ENCODE results near the gene USP48. TPM values are rescaled to one million over a fixed set of nuclear protein-coding genes. Genes with fewer than 3 reads are reported as not detected.

The USP48 gene
- total RNA-seq, 2 experiments from 2014 or later: 72.1 to 72.4 TPM

DNA sequence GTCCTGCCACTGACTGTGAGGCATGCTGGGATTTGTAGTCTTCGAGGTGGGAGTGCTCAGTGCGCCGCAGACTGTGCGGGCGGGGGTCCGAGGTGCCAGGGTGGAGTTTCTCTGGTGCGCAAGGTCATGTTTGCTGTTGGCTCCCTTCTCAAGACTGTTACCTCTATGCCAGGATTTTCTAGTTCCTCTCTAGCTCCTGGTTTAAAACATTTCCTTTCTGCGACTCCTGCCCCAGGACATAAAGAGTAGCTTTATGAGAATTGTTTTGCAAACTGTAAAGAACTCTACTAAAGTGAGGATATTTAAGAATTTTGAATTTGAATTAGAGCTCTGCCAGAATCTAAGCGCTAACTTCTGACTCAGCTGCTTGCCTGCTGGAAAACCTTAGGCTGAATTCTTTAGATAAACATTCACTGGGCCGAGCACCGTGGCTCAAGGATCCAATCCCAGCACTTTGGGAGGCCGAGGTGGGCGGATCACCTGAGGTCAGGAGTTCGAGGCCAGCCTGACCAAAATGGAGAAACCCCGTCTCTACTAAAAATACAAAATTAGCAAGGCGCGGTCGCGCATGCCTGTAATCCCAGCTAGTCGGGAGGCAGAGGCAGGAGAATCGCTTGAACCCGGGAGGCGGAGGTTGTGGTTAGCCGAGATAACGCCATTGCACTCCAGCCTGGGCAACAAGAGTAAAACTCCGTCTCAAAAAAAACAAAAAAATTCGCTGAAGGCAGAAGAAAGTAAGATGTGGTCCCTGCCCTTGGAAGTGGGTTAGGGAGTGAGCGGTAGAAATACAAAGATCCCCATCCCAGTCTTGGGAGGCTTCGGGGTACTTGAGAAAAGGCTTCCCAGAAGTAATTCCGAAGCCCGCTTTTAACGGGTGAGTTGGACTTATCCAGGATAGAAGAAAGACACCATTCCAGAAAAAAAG is 992 bp upstream of the USP48 start:
- Mint-ChIP-seq H3K4me3 (peak overlapping the region; percentile 90), H3K36me3 (ENCODE audit: low read depth) (peaks cover 11% of the 10 kb centered on the region), H3K27me3 (no peaks in the 10 kb centered on the region), H3K27ac (peak overlapping the region; percentile 100), H3K9me3 (no peaks in the 10 kb centered on the region), H3K4me1 (ENCODE audit: low read depth) (peaks cover 19% of the 10 kb centered on the region)
- ChIA-PET CTCF (interaction anchor here (2.4 kb wide), 1 partner anchor 22 kb away, joined by 6 read pairs; no protein-coding TSS in a partner anchor), POLR2A (interaction anchor here (0.5 to 2.9 kb wide), 10 partner anchors 8 to 240 kb away, joined by 3 to 23 read pairs (median 4); no protein-coding TSS in a partner anchor)
- ATAC-seq (peak; percentile 83), DNase-seq (no peak)
- intact Hi-C loops (cut with micrococcal nuclease): no loop called here
- TF ChIP-seq, protein P1, sequence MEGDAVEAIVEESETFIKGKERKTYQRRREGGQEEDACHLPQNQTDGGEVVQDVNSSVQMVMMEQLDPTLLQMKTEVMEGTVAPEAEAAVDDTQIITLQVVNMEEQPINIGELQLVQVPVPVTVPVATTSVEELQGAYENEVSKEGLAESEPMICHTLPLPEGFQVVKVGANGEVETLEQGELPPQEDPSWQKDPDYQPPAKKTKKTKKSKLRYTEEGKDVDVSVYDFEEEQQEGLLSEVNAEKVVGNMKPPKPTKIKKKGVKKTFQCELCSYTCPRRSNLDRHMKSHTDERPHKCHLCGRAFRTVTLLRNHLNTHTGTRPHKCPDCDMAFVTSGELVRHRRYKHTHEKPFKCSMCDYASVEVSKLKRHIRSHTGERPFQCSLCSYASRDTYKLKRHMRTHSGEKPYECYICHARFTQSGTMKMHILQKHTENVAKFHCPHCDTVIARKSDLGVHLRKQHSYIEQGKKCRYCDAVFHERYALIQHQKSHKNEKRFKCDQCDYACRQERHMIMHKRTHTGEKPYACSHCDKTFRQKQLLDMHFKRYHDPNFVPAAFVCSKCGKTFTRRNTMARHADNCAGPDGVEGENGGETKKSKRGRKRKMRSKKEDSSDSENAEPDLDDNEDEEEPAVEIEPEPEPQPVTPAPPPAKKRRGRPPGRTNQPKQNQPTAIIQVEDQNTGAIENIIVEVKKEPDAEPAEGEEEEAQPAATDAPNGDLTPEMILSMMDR (IDR thresholded peaks at IDR 0.05): no peak

DNA sequence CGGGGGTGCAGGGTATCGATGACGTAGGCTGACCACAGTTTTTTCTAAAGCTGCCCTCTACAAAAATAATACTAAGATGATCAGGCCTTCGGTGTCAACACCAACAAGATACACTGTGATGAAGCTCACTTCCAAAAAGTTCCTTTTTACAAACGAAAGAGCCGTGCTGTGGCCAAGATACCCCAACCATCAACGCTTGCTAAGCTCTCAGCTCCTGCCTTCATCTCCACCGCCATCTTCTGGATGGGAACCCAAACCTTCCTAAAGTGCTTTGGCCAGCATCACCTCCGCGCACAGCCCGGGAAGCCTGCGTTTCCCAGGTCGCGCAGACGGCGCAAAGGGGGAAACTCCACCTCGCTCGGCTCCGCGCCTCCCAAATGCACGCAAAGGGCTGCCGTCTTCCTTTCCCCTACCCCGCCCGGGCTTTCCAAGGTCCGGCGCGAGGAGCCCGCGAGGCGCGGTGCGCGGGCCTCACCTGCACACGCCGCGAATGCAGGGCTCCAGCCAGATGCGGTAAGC is 541 bp downstream of the USP48 start:
- H3K27me3 Mint-ChIP-seq: no peaks in the 10 kb centered on the region
- ChIA-PET CTCF (interaction anchor here (0.8 to 2.4 kb wide), 7 partner anchors 19 to 242 kb away, joined by 3 to 7 read pairs (median 3); no protein-coding TSS in a partner anchor), POLR2A (interaction anchor here (0.6 to 2.9 kb wide), 15 partner anchors 12 to 1257 kb away, joined by 3 to 23 read pairs (median 3); partner anchors contain the start of gene CDC42)
- H3K36me3 Mint-ChIP-seq (ENCODE audit: low read depth): peaks cover 16% of the 10 kb centered on the region
- H3K9me3 Mint-ChIP-seq: no peaks in the 10 kb centered on the region
- intact Hi-C loops (cut with micrococcal nuclease): no loop called here
- peak; percentile 6 for ATAC-seq
- H3K27ac Mint-ChIP-seq: peak overlapping the region; percentile 100
- H3K4me1 Mint-ChIP-seq (ENCODE audit: low read depth): peaks cover 28% of the 10 kb centered on the region
- peak; percentile 75 for DNase-seq
- peak overlapping the region; percentile 90 for H3K4me3 Mint-ChIP-seq
- TF ChIP-seq, protein P1 (IDR thresholded peaks at IDR 0.05): no peak

DNA sequence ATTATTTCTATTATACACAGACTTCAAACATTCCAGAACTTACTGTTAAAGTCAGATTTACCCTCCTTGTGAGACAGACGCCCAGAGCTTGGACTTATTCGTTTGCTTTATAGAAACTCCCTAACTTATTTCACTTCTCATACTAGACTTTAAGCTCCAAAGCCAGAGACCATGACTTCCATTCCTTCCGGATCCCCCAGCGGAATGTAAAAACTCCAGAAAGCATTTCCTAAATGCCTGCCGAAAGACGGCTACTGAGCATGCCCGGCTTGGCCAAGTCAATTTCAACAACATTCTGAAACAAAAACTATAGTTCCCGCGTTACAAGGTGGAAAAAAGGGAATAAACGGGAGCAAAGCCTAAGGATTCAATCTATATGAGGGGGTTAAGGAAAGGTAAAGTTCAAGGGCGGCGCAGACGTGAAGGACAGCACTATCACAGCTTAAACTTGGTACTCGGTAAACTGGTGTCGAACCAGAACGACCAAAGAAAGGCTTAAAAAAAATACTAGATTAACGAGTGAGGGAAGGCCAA is 1.1 kb downstream of the USP48 start:
- Mint-ChIP-seq H3K27ac (peak overlapping the region; percentile 100), H3K27me3 (no peaks in the 10 kb centered on the region), H3K9me3 (no peaks in the 10 kb centered on the region), H3K36me3 (ENCODE audit: low read depth) (peaks cover 19% of the 10 kb centered on the region), H3K4me1 (ENCODE audit: low read depth) (peaks cover 31% of the 10 kb centered on the region), H3K4me3 (peak overlapping the region; percentile 90)
- CTCF ChIA-PET: interaction anchor here (0.8 to 2.4 kb wide), 7 partner anchors 18 to 243 kb away, joined by 3 to 7 read pairs (median 3); no protein-coding TSS in a partner anchor
- POLR2A ChIA-PET: interaction anchor here (0.5 to 2.9 kb wide), 11 partner anchors 15 to 1258 kb away, joined by 3 to 23 read pairs (median 3); partner anchors contain the start of gene CDC42
- intact Hi-C loops (cut with micrococcal nuclease): no loop called here
- ATAC-seq: peak; percentile 10
- TF ChIP-seq, protein P1 (IDR thresholded peaks at IDR 0.05): no peak
- DNase-seq: no peak

DNA sequence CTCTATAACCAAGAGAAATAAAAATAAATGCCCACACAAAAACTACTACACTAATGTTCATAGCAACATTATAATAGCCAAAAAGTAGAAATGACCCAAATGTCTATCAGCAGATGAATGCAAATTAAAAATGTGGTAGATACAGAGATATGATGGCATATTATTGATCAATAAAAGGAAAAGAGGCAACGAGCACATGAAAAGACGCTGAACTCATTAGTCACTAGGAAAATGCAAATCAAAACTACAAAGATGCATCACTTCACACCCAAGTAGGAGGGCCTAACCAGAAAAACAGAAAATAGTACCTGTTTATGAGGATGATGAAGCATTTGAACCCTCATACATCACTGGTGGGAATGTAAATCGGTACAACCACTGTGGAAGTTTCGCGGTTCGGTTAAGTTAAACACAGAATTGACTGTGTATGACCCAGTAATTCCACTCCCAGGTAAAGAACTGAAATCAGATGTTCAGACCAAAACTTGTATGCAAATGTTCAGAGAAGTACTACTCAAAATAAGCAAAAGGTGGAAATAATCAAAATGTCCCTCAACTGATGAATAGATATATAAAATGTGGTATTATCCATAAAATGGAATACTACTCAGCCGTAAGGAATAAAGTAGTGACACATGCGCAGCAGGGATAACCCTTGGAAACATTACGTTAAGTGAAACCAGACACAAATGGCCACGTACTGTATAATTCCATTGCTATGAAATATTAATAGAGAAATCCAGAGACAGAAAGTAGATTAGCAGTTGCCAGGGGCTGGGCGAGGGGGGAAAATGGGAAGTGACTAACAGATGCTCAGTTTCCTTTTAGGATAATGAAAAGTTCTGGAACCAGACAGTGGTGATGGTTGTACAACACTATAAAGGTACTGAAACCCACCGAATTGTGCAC is 3.1 kb downstream of the USP48 start:
- TF ChIP-seq, protein P1 (IDR thresholded peaks at IDR 0.05): no peak
- DNase-seq (peak; percentile 82), ATAC-seq (peak; percentile 18)
- H3K4me1 Mint-ChIP-seq (ENCODE audit: low read depth): peaks cover 42% of the 10 kb centered on the region
- ChIA-PET POLR2A (no interaction called here), CTCF (no interaction called here)
- no peaks in the 10 kb centered on the region for H3K9me3 Mint-ChIP-seq
- intact Hi-C loops (cut with micrococcal nuclease): no loop called here
- peak overlapping the region; percentile 69 for H3K4me3 Mint-ChIP-seq
- H3K27me3 Mint-ChIP-seq: no peaks in the 10 kb centered on the region
- H3K27ac Mint-ChIP-seq: peak overlapping the region; percentile 96
- peaks cover 19% of the 10 kb centered on the region for H3K36me3 Mint-ChIP-seq (ENCODE audit: low read depth)
